T-helper 9 cell (primary cell): ENCODE results near the gene PDZRN4.
"Not testable (repeated sequence)": the region's sequence is repeated elsewhere in the genome, so short reads cannot be mapped to it uniquely, and the experiment has no call there.

Source experiments
- DNase-seq: peaks from one replicate; pipeline ENCODE4 v3.0.0-alpha.2; 2020

Gene PDZRN4

DNA sequence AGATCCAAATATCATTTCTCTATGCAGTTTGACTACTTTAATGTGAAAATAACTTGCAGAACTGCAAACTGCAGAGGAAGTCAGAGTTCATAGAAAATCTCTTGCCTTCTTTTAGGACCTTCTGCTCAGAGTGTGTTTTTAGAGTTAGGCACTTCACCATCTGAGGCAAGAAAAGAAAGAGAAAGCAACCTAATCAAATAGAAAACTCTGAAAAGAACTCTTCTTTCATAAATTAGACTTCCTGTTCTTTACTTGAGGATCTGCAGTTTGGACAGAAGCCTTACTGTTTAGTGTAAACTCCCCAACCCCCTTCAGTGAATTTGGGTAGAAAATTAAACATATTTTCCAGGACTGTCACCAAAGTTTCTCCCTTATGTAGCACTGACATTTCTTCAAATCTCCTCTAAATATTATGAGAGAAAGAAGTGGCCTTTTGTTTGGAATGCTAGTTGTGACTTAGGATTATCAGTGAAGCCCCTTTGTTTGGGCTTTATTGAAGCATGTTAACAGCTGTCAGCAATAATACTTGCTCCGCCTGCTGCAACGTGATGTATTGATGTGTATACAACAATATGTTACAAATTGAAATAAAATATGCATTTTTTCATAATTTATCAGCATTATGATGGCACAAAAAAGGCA, 99.5 kb downstream of the PDZRN4 start:
- DNase-seq = no peak

DNA sequence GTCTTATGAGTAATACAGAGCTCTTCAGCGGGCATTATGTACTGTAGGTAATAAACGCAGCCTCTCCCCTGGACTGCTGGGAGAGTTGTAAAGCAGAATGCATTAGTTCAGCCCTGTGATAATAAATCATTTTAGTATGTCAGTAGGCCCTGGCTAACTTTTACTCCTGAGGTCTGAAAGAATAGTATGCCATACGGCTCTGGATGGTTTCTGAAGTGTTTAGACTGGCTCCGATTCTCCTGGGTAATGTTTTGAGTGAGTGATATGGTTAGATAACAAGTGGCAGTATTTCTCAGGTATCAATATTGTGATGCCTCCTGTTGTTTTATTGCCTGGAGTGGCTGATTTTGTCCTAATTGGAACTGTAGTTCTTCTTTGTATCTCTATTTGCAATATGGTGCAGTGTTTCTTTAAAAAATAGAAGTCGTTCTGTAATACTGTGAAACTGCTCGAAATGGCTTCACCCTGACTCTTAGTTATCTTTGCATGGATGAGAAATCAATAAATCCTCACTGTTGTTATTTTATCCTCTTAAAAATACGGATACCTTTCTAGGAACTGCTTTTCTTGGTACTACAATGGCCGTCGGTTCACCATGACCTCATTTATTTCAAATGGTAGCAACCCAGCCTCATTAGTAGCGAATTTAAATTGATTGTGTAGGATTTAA, 100.2 kb downstream of the PDZRN4 start:
- DNase-seq = no peak

DNA sequence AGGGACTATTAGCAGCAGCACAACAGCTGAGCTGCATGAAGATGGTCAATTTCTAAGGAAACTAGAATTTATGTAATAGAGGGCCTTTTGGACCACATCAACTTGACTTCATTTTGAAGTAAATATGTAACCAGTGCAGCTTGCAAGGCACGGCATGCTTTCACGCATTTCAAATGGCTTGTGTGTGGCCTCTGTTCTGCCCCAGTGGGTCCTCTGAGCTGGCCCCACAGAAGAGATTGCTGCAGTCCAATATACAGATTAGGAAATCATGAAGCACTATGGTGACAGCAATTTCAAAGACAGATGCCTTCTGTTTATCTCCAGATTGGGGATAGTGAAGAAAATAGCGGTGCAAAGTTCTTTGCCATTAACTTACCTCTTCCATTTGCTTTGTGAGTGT, 101.4 kb downstream of the PDZRN4 start:
- no peak for DNase-seq

DNA sequence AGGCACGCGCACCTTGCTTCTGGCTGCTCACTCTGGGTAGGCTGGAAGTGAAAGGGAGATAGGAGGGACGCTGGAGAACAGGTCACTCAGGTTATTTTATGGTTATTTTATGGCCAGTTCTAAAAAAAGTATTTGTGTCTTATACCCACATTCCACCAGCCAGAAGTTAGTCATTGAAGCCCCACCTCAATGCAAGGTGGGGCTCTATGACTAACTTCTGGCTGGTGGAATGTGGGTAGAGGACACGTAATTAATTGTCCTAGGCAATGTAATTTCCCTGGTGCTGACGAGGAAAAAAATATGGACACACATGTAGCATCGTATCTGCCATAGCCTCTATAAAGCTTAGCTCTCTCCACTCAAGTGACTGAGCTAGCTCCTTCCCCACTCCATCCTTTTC, 104.9 kb downstream of the PDZRN4 start:
- no peak for DNase-seq

DNA sequence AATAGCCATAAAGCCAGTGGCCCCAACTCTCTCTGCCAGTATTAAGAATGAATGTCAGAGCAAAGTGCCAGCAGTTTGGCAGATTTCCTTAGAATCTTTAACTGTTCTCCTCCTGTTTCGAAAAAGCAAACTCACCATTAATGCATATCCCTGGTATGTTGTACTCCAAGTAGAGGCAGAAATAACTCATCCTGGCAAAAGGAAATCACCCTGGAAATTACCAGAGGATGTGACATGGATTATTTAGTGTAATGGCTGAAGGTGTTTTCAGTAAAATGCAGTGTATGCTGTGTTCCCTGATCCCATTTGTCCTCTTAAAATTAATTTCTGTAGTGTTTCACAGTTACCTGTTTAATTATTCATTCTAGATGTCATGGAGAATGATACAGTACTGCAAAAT, 105.3 kb downstream of the PDZRN4 start:
- DNase-seq = no peak

DNA sequence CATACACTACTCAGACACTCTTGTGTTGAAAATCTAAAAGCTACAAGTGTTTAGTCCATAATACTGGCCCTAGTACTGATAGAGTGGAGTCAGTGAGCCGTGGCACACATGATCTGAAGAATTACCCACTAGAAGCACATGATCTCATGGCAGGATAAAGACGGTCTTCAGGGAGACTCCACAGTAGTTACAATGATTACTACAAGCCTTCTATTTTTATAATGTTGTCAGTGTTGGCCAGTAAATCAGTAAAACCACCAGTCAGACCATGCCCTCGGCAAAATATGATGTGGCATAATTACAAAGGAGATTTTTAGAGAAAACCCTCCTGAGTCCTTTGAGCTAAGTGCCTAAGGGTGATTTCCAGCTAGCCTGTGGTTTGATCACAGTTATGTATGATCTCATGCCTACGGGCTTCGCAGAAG, 114.9 kb downstream of the PDZRN4 start:
- DNase-seq = no peak

DNA sequence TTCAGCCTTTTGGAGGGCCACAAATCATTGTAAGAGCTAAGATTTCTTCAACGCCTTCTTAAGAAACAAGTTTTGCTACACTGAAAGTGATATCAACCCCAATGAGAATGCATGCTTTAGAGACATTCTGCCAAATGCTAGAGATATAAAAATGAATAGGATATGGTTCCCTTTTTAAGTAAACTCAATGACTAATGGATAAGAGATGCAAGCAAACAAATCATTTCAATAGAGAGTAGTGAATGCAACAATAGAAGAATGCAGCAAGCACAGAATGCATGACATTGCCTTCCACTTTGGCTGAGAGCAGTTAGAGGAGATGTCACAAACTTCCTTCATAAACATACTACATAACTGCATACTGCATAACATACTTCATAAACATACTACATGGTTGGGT, 116.4 kb downstream of the PDZRN4 start:
- DNase-seq = no peak

DNA sequence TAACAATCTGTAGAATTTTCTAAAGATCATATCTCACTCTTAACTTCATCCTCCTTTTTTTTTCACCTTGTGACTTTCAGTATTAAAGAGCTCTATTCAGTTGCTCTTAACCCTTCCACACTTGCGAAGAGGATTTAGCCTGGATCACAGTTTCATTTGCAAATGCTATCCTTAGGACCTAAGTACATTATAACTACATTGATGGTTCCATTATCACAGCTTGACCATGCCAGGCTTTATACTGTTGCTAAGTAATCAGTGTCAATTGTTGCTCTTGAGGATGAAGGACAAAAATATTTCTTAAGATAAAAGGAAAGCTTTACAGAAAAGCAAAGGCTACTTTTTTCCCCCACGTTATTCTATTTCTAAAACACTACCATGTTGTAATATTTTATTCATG, 122.2 kb downstream of the PDZRN4 start:
- no peak for DNase-seq

DNA sequence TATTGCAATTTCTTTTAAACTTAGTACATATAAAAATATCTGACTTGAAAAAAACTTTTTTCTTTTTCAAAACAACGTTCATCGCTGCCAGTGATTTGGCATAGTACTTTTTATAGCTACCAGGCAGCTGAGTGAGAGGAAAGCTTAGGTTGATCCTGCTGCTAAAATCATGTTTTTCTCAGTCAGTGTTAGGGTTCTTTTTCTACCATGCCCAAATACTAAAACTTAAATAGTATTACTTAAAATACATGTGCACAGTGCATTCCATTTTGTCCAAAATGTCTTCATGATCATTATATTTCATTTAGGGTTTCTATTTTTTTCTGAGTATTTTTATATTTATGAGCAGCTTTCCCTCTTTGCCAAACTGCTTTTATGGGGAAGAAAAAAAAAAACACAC, 123.8 kb downstream of the PDZRN4 start:
- DNase-seq = no peak

DNA sequence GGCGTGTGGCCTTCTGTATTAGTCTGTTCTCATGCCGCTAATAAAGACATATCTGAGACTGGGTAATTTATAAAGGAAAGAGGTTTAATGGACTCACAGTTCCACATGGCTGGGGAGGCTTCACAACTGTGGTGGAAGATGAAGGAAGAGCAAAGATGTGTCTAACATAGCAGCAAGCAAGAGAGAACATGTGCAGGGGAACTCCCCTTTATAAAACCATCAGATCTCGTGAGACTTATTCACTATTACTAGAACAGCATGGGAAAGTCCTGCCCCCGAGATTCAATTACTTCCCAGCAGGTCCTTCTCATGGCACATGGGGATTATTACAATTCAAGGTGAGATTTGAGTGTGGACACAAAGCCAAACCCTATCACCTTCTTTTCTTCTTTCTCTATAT, 124.3 kb downstream of the PDZRN4 start:
- DNase-seq = not testable (repeated sequence)

DNA sequence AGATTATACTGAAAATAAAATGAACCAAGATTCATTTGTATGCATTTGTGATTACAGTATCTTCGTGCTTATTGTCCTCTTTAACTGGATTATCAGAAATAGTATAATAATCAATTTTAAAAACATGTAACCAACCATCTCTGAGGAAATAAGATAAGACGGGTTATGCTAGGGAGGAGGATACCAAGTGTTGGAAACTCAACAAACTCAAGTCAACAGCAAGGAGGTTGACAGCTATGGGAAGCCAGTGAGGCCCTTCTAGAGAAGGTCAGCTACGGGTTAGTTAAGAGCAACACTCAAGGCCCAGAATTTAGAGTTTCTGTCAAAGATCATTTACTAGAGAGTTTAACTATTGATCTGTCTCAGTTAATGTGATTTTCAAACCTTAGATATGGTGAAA, 137.2 kb downstream of the PDZRN4 start:
- DNase-seq = no peak

DNA sequence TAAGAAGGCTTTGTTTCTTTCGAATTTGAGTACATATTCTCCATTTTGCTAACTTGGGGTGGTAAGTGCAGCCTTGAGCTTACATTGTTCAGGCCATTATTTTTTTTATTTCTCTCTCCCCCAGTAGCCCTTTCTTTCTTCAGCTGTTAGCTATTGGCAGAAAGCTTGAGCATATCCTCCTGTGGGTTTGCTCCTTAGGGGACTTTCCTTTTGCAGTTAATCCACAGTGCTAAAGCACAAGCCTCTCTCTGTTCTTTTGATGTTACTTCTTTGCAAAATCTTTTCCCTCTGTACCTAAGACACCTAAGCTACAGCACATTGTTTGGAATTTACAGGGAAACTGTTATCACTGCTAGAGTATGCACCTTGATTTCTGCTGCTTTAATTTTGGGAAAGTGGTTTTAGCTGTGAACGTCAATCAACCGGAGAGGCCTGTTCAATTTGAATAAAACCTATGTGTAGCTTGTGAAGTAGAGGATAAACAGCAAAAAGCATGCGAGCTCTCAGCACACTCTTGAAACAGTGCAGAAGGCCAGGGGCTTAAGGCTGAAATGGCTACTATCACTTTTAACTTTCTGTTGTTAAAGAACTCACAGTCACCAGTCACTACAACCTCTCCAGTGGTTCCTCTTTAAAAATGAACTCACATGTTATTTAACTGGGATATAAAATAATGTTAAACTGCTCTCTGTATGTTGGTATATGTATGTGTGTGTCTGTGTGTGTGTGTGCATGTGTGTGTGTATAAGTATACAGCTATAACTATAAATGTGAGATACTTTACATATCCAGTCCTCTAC, 139.2 kb downstream of the PDZRN4 start:
- DNase-seq = no peak

DNA sequence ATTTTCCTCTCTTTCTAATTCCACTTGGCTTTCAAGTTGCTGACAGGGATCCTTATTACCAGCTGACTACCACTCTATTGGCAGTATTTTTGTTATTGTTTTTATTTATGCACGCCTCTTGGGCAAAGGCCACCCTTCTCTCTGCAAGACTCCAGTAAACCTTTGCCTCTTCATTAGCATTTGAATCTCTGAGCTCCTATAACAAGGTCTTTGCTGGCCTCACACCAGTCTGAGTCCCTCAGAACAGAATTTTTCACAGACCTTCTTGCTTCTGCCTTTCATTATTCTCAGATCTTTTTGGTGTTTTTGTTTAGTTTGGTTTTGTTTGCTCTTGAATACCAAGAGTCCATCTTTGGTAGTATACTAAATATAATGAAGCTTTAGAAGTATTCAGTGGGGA, 145.9 kb downstream of the PDZRN4 start:
- no peak for DNase-seq

DNA sequence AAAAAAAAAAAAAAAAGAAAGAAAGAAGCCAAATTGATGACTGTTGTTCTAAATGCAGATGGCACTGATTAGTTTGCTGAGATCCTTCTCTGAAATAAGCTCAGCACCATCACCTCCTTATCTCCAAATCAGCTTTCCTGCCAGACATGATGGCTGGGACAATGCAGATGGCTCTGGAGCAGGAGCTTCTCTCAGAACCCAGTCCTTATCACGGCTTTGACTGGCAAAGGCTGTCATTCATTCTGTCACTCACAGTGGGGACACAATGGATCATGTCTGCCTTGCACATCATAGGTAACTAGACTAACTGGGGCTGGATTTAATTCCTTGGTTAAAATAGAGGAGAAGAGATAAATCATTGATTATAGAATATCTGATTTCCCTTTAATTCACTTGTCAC, 146.3 kb downstream of the PDZRN4 start:
- DNase-seq = no peak

DNA sequence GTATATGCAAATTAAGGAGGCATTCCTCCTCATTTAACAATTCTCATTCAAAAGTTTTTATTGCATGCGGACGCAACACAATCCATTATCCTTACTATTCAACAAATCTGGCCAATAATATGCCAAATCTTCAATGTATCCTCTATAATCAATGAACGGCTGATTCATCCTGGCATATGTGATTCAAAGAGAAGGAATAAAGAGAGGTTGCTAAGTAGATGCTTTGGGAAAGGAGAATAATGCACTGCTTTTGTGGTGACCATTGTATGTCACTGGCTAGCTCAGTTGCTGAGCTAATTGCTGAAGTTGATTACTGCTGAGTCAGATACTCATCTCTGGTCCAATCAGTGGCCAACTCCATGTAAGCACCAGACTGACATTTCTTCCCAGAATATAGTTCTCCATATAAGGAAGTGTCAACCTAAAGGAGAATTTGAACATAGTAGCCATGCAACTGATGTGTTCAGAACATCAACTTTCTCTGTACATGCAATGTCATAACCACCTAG, 148.0 kb downstream of the PDZRN4 start:
- DNase-seq = no peak

DNA sequence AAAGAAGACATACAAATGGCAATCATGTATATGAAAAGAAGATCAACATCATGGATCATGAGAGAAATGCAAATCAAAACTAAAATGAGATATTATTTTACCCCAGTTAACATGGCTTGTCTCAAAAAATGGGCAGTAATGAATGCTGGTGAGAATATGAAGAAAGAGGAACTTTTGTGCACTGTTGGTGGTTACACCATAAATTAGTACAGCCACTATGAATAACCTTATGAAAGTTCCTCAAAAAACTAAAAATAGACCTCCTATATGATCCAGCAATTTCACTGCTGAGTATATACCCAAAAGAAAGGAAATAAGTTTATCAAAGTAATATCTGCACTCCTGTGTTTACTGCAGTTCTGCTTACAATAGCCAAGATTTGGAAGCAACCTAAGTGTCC, 151.7 kb downstream of the PDZRN4 start:
- no peak for DNase-seq

DNA sequence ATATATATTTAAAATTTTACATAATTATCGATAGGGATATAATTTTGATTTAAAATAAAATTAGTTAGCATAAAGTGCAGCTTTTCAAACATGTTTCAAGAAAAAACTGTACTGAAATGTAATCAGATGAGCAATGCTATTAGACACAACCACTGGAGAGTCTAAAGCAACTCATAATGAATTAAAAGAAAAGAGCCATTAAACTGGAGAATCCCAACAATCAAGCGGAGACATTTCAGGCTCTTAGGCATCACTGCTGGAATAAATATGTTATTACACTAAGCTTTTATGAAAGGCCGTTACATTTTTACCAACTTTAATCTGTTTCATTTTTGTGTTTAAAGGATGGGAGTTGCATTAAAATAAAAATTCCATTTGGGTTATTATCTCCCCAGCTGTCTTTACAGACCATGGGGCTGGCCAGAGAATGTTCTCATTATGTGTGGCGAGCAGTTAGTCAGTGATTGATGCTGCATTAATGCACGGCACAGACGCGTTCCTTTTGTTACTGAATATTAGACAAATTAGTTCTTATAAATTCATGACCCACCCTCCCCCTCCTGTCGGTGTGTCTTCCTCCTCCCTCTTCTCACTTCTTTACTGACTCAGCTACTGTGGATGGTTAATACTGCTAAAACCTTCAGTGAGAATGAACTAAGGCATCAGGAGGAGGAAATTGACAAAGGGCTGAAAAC, 156.8 kb downstream of the PDZRN4 start:
- no peak for DNase-seq

DNA sequence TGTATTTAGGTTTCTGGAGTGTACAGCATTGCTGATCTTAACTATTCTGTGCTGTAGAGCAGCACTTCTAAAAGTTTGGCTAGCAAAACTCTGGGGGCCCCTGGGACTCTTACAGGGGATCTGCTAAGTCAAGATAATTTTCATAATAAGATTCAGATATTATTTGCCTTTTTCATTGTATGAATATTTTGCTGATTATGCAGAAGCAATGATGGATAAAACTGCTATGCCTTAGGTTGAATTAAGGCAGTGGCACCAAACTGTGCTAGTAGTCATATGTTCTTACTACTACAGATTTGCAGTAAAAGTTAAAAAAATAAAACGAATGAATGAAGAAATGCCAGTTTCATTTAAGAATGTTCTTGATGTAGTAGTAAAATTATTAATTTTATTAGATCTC, 160.1 kb downstream of the PDZRN4 start:
- no peak for DNase-seq

DNA sequence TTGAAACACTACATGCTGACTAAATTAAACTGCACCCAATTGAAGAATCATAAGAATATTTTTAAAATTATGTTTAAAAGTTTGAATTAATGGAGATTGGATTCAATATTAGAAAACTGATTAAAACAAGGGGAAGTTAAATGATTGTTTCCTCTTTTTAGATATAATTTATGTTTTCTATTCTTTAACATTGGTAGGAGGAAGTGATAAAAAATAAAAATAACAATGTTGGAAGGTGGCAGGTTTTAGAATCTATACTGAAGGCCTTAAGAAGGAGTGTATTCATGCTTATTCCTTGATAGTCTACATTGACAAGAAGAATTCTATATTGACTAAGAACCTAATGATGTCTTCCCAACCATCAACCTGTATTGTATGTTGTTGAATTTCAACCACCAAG, 168.1 kb downstream of the PDZRN4 start:
- DNase-seq = no peak

DNA sequence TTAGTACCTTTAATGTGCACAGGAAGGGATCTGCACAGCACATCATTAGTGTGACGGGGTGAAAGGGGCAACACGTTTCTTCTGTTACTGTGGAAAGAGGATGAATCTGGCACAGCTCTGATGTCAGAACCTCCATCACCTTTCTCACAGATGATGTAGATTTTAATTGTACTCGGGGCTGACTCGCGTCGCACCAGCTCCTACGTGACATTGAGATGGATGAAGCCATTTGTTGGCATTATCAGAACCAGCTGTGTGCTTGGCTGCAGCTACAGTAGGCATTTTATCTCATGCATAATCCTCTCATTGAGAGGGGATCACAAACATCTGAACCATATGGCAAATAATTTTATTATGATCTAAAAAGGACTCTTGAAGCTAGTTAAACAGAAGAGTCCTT, 173.6 kb downstream of the PDZRN4 start:
- DNase-seq = no peak

DNA sequence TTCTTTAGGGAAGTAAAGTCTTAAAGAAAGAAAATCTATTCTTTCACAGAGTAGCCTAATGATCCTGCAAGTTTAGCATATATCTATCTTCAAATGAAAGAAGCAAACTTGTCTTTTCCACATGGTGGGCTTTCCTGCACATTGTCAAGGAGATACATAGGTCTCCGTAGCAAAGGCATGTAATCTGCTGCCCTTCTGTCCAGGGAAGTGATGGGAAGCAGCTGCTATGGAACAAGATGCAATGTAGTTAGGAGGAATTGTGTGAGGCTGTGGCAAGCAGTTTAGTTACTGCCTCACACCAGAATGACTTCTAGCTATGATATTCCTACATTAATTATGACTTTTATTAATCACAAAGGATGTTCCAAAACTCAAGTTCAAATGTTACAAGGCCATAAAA, 174.4 kb downstream of the PDZRN4 start:
- DNase-seq = no peak

DNA sequence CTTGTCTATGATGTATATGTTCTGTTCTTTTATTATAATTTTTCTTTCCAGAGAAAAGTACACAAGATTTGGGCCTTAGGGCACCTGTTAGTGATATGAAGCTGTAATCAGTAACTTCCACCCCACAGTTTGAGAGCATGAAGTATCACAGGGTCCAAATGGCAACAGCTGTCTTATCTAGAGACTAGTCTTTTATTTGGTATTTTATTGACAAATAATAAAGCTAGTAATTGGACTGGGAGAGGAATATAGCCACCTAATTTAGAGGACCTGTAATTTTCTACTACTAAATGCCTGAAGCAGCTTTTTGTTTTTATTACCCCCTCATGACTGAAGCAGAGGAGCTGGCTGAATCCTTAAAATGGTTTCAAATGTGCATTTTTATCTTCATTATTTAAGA, 174.8 kb downstream of the PDZRN4 start:
- DNase-seq = no peak

DNA sequence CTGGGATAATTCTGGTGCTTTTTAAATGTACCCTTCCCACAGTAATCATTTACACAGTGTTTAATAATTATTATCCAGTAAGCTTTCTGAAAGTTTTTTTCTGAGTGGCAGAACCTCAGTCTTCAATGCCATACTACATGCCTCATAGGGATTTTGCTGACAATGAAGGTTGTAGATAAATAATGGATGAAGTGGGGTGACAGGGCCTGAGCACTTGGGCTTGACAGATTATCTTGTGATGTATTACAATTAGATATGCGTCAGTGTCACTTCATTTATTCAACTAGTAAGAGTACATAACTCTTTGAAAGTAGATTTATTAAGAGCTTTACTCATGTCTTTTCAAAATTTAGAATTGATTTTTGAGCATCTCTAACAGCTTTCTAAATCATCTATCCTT, 176.1 kb downstream of the PDZRN4 start:
- no peak for DNase-seq
